Sciatic nerve (tissue), 2 donors: Measurements from ENCODE around the gene ADGRA1. TPM values are rescaled to one million over a fixed set of nuclear protein-coding genes. Genes with fewer than 3 reads are reported as not detected.

ENCODE experiments used
- ATAC-seq: fragments of 200-7000 bp; cut with Tn5 transposase; one replicate; pipeline ENCODE4 v1.9.1; 2020; ENCODE audit warnings: mild to moderate bottlenecking, moderate library complexity
- DNase-seq: peaks from one replicate; pipeline ENCODE4 v3.0.0-alpha.2; 2020; ENCODE audit warnings: low spot score
- intact Hi-C: fragments of 100-400 bp; cut with DNase I; formaldehyde crosslinking; loops from one replicate; pipeline ENCODE4 v1.14.2; 2022
- total RNA-seq: library from RNA; stranded (reverse); fragmentation: NEBNext Ultra II Directional; extraction: Animal tissue kit (Norgen Biotek cat#: 25700); gene quantifications from one replicate; pipeline ENCODE4 v1.2.1, GENCODE V29; 2021
- donor health status: DM: no; HTN: no; CAD: no.
- donor health status: DM: no; HTN: no; CAD: no.

ADGRA1 gene
- total RNA-seq, 1 donor from 2014 or later = 0.13 TPM

DNA sequence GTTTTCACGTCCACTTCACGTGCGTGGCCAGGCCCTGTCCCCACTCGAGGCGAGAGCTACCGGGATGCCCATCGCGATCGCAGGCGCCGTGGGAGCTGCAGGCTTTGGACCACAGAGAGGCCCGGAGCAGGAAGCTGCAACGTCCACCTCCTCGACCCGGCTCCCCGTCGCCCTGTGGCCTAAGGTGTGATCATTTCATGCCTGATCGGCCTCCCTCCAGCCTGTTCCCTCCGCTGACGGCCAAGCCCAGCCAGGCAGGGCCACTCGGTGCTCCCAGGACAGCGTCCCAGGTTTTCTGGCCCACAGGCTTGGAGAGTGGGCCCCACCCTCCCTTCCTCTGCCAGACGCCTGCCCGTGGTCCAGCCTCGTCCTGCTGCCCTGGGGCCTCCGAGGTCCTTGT lies 91.9 kb downstream of the ADGRA1 start:
- no peak for ATAC-seq
- DNase-seq = no peak
- intact Hi-C loops = no loop called here

DNA sequence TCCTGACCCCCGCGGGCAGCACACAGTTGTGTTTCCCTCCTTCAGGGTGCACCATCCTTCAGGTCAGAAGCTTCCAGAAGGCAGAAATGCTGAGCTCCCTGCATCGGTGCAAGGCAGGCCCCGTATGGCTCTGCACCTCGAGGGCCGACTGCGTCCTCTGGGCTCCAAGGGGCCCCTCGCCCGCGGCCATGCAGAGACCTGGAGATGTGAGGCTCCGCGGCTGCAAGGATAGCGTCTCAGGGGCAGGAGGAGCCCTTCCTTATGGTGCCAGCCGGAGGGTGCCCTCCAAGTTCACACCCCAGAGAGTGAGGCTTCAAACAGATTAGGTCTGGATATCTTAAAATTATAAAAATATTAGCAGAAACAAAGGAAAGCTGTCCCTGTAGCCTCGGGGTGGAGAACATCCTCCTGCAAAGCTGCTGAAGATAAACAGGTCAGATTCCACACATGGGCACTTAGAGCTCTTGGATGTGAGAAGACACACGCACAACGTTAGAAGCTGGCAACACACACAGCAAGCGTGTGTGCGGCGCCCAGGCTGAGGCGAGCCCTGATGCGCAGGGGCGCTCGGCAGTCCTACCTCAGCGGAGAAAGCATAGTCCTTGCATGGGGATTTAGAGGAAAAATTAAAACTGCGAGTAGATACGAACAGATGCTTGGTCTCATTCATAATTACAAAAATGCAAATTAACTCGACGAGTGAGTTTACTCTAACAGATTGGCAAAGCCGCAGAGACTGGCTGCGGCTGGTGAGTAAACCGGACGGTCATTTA lies 92.7 kb downstream of the ADGRA1 start:
- no peak for DNase-seq
- no peak for ATAC-seq
- intact Hi-C loops = no loop called here

DNA sequence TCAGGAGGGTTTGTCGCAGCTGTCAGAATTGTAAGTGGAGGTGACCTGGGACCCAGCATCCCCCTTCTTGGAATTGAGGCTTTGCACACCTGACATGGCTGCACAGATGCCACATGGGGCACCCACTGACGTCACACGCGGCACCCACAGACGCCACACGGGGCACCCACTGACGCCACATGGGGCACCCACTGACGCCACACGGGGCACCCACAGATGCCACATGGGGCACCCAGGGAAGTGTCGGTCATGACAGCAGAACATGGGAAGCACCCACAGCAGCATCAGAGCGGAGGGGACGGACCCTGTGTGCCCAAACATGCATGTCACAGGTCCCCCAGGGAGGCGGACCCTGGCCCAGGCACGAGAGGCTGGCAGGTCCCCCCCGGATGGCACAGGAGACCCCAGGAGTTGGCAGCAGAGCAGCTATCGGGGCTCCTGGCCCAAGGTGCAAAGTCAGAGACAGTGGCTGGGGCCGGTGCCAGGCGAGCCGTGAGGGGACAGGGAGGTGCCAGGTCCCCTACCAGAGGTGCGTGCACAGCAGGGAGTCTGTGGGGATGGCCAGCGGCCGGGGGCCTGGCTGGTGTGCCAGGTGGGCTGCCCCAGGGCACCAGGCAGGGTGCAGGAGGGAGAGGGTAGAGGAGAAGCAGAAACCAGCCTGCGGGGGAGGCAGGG lies 93.4 kb downstream of the ADGRA1 start:
- ATAC-seq (no peak), DNase-seq (no peak)
- intact Hi-C loops = no loop called here

Other genes starting within 250 kb of the ADGRA1 start
- gene CFAP46, start 145.4 kb upstream of the ADGRA1 start, total RNA-seq = 1.1 TPM
- 7.1 TPM for gene KNDC1, start 72.3 kb downstream of the ADGRA1 start, total RNA-seq
- gene UTF1, start 142.3 kb downstream of the ADGRA1 start, total RNA-seq = not detected
- gene VENTX, start 149.9 kb downstream of the ADGRA1 start, total RNA-seq = 3.0 TPM
- 20.7 TPM for gene ADAM8, start 188.9 kb downstream of the ADGRA1 start, total RNA-seq
- 55.9 TPM for gene TUBGCP2, start 220.9 kb downstream of the ADGRA1 start, total RNA-seq
- gene ZNF511, start 221.0 kb downstream of the ADGRA1 start, total RNA-seq = 27.8 TPM
- gene CALY, start 249.0 kb downstream of the ADGRA1 start, total RNA-seq = 0.98 TPM